ENCODE results near the gene TNS2. TPM values are rescaled to one million over a fixed set of nuclear protein-coding genes. Genes with fewer than 3 reads are reported as not detected.
"Not testable (repeated sequence)": the region's sequence is repeated elsewhere in the genome, so short reads cannot be mapped to it uniquely, and the experiment has no call there.

The TNS2 gene
- total RNA-seq, 4 donors from 2014 or later, result 10.8 to 82.0 (median 20.8) TPM

GRCh38 chr12:53031616-53032015 lies 18.2 kb upstream of the TNS2 start:
- no peaks in the 10 kb centered on the region for H3K4me1 ChIP-seq
- no peak for DNase-seq
- no peak overlapping the region for H3K27ac ChIP-seq
- intact Hi-C loops (cut with DNase I), result no loop called here
- no peak overlapping the region for H3K4me3 ChIP-seq
- peaks cover 25 to 97% (median 60%) of the 10 kb centered on the region in 3 donors for H3K36me3 ChIP-seq
- WGBS, 2 donors, result 89 to 90% methylated on average over 3 of the region's 3 CpGs
- H3K9me3 ChIP-seq, result no peaks in the 10 kb centered on the region
- no peaks in the 10 kb centered on the region for H3K27me3 ChIP-seq
- no peak for TF ChIP-seq POLR2A (IDR thresholded peaks at IDR 0.05)

GRCh38 chr12:53033832-53034231 lies 16.0 kb upstream of the TNS2 start:
- H3K4me3 ChIP-seq; H3K27me3 ChIP-seq; H3K27ac ChIP-seq; H3K9me3 ChIP-seq; intact Hi-C loops (cut with DNase I); DNase-seq: not testable (repeated sequence)
- peaks cover 28 to 97% (median 62%) of the 10 kb centered on the region in 3 donors for H3K36me3 ChIP-seq
- WGBS, 2 donors, result 69 to 82% methylated on average over 9 to 10 of the region's 10 CpGs
- H3K4me1 ChIP-seq, result peaks cover 0 to 12% (median 10%) of the 10 kb centered on the region in 3 donors

GRCh38 chr12:53034459-53034858 lies 15.4 kb upstream of the TNS2 start:
- Histone ChIP-seq H3K27ac (no peak overlapping the region), H3K9me3 (no peaks in the 10 kb centered on the region), H3K36me3 (peaks cover 26 to 97% (median 62%) of the 10 kb centered on the region in 3 donors), H3K4me3 (no peak overlapping the region), H3K27me3 (no peaks in the 10 kb centered on the region), H3K4me1 (peaks cover 0 to 19% (median 14%) of the 10 kb centered on the region in 3 donors)
- no peak for DNase-seq
- WGBS, 2 donors, result 60 to 72% methylated on average over 8 of the region's 8 CpGs
- intact Hi-C loops (cut with DNase I), result no loop called here
- TF ChIP-seq CTCF (IDR thresholded peaks at IDR 0.05) (no peak), POLR2A (IDR thresholded peaks at IDR 0.05) (no peak)

GRCh38 chr12:53036802-53037201 lies 13.1 kb upstream of the TNS2 start:
- DNase-seq, result no peak
- H3K4me1 ChIP-seq, result peaks cover 0 to 24% (median 14%) of the 10 kb centered on the region in 3 donors
- intact Hi-C loops (cut with DNase I), result no loop called here
- no peaks in the 10 kb centered on the region for H3K9me3 ChIP-seq
- H3K27me3 ChIP-seq, result no peaks in the 10 kb centered on the region
- H3K4me3 ChIP-seq, result no peak overlapping the region
- H3K36me3 ChIP-seq, result peaks cover 26 to 97% (median 64%) of the 10 kb centered on the region in 3 donors
- 71 to 85% methylated on average over 3 of the region's 3 CpGs for WGBS, 2 donors
- no peak for TF ChIP-seq CTCF (IDR thresholded peaks at IDR 0.05)
- TF ChIP-seq POLR2A (IDR thresholded peaks at IDR 0.05), result no peak
- peak overlapping the region in 1 of 4 donors; percentile 14 for H3K27ac ChIP-seq

- intact Hi-C loops (cut with DNase I), result no loop called here
- no peak for TF ChIP-seq CTCF (IDR thresholded peaks at IDR 0.05)
- TF ChIP-seq POLR2A (IDR thresholded peaks at IDR 0.05), result no peak
- H3K4me3 ChIP-seq, result no peak overlapping the region
- H3K9me3 ChIP-seq, result no peaks in the 10 kb centered on the region
- DNase-seq, result no peak
- peaks cover 9 to 50% (median 19%) of the 10 kb centered on the region in 3 donors for H3K4me1 ChIP-seq
- peaks cover 21 to 66% (median 46%) of the 10 kb centered on the region in 3 donors for H3K36me3 ChIP-seq
- peak overlapping the region in 2 of 4 donors; percentile 76 to 81 for H3K27ac ChIP-seq
- 74 to 81% methylated on average over 4 of the region's 4 CpGs for WGBS, 2 donors
- no peaks in the 10 kb centered on the region for H3K27me3 ChIP-seq
These were observed 10.0 kb upstream of the TNS2 start for GRCh38 chr12:53039851-53040250.

- peaks cover 5 to 36% (median 18%) of the 10 kb centered on the region in 3 donors for H3K36me3 ChIP-seq
- no peak for DNase-seq
- H3K4me3 ChIP-seq, result no peak overlapping the region
- TF ChIP-seq CTCF (IDR thresholded peaks at IDR 0.05) (no peak), POLR2A (IDR thresholded peaks at IDR 0.05) (no peak)
- H3K4me1 ChIP-seq, result peaks cover 15 to 70% (median 32%) of the 10 kb centered on the region in 3 donors
- WGBS, 2 donors, result 77 to 83% methylated on average over 5 to 6 of the region's 7 CpGs
- no peaks in the 10 kb centered on the region for H3K9me3 ChIP-seq
- H3K27me3 ChIP-seq, result no peaks in the 10 kb centered on the region
- peak overlapping the region in 2 of 4 donors; percentile 5 to 50 for H3K27ac ChIP-seq
- intact Hi-C loops (cut with DNase I), result no loop called here
These were observed 7.0 kb upstream of the TNS2 start for GRCh38 chr12:53042607-53043454.
